ENCODE data around the gene STAC3.

Gene STAC3

DNA sequence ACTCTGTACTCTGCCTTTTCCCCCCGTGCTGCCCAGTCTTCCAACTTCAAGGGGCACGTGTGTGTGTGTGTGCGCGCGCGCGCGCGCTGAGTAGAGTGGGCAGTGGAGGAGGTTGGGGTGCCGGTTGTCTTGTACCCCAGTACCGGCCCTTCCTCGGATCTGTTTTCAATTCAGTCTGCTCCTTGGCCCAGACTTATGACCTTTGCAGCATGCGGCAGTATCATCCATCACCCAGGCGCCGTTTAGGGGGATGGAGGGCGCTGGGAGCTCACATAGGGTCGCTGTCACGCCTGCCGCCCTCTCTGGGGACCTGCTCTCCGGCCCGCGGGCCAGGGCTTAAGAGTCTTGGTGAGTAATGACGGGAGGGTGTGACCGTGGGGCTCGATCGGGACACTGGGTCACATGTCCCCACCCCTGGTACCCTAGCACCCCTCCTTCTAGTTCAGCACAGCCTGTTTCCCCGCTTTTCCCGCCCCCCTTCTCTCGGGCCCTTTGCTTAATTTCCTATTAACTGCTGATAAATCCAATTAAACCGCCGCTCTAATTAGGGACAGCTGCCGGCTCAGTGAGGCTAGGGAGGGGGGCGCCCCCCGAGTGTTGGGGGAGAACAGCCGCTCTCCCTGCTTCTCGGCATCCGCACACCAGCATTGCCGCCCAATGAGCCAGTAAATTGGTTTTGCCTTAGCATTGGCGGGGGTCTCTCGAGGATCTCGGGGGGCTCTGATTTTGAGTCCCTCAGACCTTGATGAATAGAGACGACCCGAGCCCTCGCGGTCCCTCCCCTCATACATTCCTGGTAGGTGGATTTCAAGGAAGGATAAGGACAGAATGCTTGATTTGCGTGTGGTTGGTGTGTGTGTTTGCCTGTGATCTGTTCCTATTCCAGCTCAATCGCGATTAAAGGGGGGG lies 9.3 kb downstream of the STAC3 start:
- peaks cover 18% of the 10 kb centered on the region for H3K4me1 ChIP-seq
- no peaks in the 10 kb centered on the region for H3K9me3 ChIP-seq
- H3K36me3 ChIP-seq, result no peaks in the 10 kb centered on the region
- peak overlapping the region; percentile 63 for H3K4me3 ChIP-seq (ENCODE audit: low read depth, low read length)
- peaks cover 70% of the 10 kb centered on the region for H3K27me3 ChIP-seq
- TF ChIP-seq, protein P1, sequence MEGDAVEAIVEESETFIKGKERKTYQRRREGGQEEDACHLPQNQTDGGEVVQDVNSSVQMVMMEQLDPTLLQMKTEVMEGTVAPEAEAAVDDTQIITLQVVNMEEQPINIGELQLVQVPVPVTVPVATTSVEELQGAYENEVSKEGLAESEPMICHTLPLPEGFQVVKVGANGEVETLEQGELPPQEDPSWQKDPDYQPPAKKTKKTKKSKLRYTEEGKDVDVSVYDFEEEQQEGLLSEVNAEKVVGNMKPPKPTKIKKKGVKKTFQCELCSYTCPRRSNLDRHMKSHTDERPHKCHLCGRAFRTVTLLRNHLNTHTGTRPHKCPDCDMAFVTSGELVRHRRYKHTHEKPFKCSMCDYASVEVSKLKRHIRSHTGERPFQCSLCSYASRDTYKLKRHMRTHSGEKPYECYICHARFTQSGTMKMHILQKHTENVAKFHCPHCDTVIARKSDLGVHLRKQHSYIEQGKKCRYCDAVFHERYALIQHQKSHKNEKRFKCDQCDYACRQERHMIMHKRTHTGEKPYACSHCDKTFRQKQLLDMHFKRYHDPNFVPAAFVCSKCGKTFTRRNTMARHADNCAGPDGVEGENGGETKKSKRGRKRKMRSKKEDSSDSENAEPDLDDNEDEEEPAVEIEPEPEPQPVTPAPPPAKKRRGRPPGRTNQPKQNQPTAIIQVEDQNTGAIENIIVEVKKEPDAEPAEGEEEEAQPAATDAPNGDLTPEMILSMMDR (IDR thresholded peaks at IDR 0.05; ENCODE audit: low read depth, low read length), result no peak
- no peak for DNase-seq

DNA sequence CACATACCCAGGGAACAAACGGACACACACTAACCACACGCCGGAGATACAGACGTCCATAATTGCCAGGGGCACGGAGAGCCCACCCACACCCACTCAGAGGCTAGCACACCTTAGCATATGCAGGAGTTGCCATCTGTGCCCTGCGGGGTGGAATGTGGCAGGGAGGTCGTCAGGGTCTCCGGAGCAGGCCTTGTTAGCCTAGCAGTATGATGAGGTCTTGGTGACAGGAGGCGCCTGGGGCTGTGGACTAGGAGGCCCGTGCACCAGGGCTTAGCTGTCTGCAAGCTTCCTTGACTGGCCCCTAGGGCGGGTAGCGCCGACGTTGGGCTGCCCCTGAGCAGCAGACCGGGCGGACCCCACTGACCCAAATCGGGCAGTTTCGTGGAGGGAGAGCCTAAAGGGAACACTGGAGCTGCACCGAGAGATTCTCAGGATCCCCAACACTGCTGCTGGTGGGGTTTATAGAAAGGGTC lies 10.0 kb downstream of the STAC3 start:
- H3K4me1 ChIP-seq, result peaks cover 20% of the 10 kb centered on the region
- peak overlapping the region; percentile 63 for H3K4me3 ChIP-seq (ENCODE audit: low read depth, low read length)
- peaks cover 77% of the 10 kb centered on the region for H3K27me3 ChIP-seq
- TF ChIP-seq, protein P1 (IDR thresholded peaks at IDR 0.05; ENCODE audit: low read depth, low read length), result no peak; the same call in 1 of the 2 replicates
- H3K9me3 ChIP-seq, result no peaks in the 10 kb centered on the region
- peak; percentile 64 for DNase-seq
- no peaks in the 10 kb centered on the region for H3K36me3 ChIP-seq

DNA sequence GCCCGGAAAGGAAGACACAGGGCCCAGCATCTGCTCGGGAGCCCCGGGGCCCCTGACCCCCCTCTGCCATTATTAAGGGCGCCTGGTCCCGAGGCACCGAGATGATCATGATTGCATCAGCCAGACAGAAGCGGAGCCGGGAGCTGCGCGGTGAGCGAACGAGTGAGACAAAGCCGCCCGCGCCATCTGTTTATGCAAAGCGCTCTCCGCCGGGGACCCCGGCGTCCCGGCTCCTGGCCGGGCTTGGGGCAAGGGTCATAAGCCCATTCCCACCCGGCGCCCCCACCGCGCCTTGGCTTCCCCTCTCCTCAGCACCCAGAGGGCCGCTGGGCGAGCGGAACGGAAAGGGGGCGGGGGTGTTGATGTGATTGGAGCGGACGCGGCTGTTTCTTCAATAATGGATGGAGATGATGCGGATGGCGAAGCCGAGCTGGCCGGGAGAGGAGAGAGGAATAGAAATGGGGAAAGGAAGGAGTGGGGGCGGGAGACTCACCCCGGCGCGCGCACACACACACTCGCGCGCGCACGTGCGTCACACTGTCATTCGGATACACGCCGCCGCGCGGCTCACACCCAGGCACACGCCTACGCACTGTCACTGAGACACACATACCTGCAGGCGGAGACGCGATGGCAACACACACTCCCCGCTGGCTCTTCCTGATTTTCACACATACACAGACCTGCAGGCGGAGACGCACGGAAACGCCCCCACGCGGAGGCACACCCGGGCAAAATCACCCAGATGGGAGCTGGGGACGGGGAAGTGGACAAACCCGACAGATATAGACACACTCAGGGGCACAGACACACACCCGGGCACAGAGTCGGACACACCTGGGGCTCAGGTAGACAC lies 10.7 kb downstream of the STAC3 start:
- Histone ChIP-seq H3K27me3 (peaks cover 84% of the 10 kb centered on the region), H3K4me1 (peaks cover 26% of the 10 kb centered on the region), H3K4me3 (ENCODE audit: low read depth, low read length) (peak overlapping the region; percentile 63), H3K36me3 (no peaks in the 10 kb centered on the region), H3K9me3 (no peaks in the 10 kb centered on the region)
- TF ChIP-seq, protein P1 (IDR thresholded peaks at IDR 0.05; ENCODE audit: low read depth, low read length), result no peak
- peak; percentile 59 for DNase-seq

DNA sequence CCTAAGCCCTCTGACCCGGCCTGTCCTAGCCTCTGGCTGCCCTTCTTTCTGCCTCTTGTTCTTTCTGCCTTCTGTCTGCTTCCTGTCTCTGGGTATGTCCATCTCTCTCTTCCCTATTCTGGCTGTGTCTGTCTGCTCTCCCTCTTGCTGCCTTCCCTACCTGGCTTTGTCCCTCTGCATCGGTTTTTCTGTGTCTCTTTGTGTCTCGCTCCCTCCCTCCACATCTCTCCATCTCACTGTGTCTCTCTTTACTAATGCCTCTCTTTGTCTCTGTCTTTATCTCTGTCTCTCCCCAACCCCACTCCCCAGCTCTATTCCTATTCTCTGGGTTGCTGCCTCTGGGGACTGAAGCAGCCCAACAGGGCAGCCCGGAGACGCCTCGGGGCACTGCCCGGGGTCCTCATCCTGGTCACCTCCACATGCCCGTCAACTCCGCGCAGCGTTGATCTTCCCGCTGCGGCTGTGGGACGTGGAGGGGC lies 11.4 kb downstream of the STAC3 start:
- peak overlapping the region; percentile 63 for H3K4me3 ChIP-seq (ENCODE audit: low read depth, low read length)
- no peak for DNase-seq
- H3K36me3 ChIP-seq, result no peaks in the 10 kb centered on the region
- TF ChIP-seq, protein P1 (IDR thresholded peaks at IDR 0.05; ENCODE audit: low read depth, low read length), result no peak
- H3K27me3 ChIP-seq, result peaks cover 82% of the 10 kb centered on the region
- peaks cover 27% of the 10 kb centered on the region for H3K4me1 ChIP-seq
- no peaks in the 10 kb centered on the region for H3K9me3 ChIP-seq

DNA sequence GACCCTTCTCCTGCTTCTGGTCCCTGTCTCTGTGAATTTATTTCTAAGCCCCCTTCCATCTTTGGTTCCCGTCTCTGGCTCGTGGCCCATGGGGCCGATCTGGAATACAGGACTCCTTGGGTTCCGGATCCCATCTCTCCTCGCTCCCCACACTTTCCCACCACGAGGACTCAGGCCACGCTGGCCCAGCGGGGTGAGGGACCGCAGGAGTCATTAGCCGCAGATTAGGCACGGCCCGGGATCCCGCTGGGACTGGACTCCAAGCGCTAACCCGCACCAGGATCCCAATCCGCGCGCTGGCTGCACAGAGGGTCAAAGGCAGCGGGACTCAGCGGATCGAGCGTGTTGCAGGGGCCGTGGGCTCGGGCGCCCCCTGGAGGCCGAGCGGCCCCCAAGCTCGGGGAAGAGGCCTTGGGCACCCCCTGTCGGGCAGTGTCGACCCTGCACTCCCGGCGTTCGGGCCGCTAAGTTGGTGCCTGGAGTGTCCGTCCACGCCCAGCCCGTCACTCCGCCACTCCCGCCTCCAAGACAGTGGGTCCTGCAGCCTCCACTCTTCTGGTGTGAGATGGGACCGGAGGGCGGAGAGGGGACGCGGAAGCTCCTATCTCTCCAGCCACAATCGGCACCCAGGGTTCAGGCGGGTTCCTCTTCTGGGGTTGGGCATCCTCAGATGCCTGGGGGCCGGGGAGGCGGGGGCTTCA lies 12.0 kb downstream of the STAC3 start:
- Histone ChIP-seq H3K9me3 (no peaks in the 10 kb centered on the region), H3K36me3 (peaks cover 4% of the 10 kb centered on the region), H3K4me3 (ENCODE audit: low read depth, low read length) (peak overlapping the region; percentile 63), H3K4me1 (peaks cover 33% of the 10 kb centered on the region), H3K27me3 (peaks cover 81% of the 10 kb centered on the region)
- TF ChIP-seq, protein P1 (IDR thresholded peaks at IDR 0.05; ENCODE audit: low read depth, low read length), result peak; percentile 100
- DNase-seq, result peak; percentile 89
